GM12872 (cell line): ENCODE data around the gene GBA2.

Experiments used
- TF ChIP-seq, protein P1 (sequence below): IDR thresholded peaks from 3 replicates; pipeline ENCODE4 v1.5.1; 2011; ENCODE audit warnings: low read depth, mild to moderate bottlenecking, low read length, moderate library complexity; ENCODE audit not compliant: insufficient read depth

Gene GBA2

DNA sequence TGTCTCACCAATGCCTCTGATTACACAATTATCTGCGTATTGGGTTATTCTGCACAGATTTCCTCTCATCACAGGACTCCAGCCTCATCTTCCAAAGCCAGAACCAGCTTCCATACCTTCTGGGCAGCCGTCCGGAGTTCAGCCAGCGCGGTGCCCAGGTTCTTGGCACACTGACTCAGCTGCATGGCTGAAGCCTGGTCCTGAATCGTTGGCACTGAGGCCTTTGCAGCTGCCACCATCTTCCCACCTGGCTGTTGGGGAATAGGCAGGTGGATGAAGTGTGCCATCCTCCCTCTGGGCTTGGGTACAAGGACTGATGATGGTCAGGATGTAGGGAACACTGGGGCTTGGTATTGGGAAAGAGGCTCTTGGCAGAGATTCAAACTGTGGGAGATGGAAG, 34.9 kb downstream of the GBA2 start:
- TF ChIP-seq, protein P1, sequence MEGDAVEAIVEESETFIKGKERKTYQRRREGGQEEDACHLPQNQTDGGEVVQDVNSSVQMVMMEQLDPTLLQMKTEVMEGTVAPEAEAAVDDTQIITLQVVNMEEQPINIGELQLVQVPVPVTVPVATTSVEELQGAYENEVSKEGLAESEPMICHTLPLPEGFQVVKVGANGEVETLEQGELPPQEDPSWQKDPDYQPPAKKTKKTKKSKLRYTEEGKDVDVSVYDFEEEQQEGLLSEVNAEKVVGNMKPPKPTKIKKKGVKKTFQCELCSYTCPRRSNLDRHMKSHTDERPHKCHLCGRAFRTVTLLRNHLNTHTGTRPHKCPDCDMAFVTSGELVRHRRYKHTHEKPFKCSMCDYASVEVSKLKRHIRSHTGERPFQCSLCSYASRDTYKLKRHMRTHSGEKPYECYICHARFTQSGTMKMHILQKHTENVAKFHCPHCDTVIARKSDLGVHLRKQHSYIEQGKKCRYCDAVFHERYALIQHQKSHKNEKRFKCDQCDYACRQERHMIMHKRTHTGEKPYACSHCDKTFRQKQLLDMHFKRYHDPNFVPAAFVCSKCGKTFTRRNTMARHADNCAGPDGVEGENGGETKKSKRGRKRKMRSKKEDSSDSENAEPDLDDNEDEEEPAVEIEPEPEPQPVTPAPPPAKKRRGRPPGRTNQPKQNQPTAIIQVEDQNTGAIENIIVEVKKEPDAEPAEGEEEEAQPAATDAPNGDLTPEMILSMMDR = no peak

DNA sequence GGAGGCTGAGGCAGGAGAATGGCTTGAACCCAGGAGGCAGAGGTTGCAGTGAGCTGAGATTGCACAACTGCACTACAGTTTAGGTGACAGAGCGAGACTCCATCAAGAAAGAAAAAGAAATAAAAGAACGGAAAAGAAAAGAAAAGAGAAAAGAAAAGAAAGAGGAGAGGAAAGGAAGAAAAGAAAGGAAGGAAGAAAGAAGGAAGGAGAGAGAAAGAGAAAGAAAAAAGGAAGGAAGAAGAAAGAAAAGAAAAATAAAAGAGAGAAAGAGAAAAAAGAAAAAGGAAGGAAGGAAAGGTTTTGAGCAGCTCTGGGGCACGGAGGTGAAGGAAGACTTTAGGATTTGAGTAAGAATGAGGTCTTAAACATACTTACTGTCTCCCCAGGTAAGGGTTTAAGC, 35.5 kb downstream of the GBA2 start:
- TF ChIP-seq, protein P1 = no peak

DNA sequence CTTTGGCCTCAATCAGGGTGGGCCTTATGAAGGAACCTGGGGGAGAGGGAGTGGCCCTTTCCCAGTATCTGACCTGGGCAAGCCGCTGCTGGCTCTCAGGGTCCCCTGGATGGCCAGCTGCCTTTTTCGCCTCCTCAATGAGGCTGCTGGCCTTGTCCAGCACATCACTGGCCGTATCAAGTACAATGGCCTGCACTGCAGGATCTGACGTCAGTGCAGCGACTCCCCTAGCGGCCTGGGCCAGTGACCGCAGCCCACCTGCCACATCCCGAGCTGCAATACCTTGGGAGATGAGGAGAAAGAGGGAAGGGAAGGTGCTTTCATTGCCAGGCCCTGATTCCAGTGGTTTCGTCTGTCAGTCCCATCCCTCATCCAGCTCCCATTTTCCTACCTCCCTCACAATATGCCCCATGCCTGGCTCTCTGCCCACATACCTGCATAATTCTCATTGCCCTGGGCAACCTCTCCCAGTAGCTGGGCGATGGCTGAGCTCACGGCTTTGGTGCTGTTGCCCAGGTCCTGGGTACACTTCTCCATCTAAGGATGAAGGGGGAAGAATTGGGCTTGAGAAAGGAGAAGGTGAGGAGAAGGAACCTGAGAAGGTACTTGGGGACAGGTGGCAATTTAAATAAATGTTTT, 36.1 kb downstream of the GBA2 start:
- TF ChIP-seq, protein P1 = no peak

DNA sequence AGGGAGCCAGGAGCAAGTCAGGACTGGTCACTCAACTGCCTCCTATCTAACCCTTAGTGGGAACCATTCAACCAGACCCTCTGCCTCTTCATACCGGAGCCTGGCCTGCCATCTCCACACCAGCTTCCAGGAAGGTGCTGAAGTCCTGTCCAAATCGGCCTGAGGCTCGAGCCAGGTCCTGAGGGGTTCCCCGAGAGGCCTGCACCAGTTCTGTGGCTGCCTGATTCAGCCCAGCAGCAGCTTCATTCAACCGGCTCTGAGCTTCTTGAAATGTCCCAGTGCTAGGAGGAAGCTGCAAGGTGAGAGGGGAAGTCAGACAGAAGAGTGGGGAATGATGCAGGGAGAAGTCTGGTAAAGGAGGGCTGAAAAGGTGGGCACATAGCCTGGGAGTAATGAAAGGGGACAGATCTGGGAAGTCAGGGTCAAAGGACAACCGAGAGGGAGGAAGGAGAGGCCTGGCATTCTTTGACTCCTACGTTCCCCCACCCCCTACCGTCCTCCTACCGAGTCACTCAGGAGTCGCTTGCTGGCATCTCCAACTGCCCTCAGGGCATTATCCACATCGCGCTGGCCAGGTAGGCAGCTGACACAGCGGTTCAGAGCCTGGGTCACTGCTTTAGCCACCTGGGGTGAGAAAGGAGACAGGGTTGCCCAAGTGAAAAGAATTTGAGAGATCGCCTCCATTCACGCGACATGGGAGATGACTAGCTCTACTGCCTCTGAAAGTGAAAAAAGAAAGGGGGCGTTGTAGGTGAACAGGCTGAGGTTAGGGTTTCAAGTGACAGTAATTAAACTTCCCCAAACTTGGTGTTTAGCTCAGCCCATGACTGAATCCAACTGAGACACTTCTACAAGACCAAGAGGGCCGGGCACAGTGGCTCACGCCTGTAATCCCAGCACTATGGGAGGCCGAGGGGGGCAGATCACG, 37.3 kb downstream of the GBA2 start:
- TF ChIP-seq, protein P1 = no peak

DNA sequence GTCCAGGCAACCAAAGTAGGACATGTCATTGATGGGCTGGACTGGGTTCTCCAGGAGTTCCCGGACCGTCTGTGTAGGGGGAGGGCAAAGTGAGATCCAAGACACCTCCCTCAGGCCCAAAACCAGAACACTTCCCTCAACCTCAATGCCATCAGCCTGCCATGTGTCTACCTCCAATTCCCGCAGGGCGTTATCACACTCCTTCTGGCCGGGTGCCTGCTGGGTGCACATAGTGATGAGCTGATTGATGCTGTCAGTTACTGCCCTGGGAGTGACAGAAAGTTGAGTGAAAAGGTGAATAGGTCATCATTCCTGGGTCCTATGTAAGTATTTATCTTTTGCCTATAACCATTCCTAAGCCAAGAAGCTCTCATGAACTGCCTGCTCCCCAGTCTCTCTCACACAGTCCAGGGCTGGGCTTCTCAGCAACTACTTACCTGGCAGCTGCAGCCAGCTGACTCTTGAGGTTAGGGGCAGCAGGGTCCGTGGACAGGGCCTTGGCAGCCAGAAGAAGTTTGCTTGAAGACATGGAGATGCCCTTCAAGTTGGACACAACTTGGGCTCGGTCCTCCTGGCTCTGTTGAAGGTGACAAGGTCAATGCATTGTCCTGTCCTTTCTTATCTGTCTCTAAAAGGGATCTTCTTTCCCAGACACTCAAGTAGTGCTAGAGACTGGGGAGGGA, 38.1 kb downstream of the GBA2 start:
- TF ChIP-seq, protein P1 = no peak

DNA sequence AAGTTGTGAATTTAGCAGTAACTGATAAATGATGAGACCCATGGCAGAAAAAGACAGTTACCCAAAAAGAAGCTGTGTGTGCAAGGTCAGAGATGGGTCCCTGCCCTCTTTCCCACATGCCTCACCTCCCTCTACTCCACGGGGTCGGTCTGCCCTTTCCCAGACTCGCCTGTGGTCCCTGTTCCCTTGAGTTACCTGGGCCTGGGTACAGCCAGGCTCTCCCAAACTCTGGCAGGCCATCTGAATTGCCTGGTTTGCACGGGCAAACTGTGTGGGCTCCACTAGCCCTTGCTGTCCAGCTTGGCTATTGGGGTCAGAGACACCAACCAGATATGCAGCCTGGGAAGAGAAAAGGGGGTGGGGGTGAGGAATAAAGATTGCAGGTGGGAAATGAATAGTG, 40.9 kb downstream of the GBA2 start:
- TF ChIP-seq, protein P1 = no peak

DNA sequence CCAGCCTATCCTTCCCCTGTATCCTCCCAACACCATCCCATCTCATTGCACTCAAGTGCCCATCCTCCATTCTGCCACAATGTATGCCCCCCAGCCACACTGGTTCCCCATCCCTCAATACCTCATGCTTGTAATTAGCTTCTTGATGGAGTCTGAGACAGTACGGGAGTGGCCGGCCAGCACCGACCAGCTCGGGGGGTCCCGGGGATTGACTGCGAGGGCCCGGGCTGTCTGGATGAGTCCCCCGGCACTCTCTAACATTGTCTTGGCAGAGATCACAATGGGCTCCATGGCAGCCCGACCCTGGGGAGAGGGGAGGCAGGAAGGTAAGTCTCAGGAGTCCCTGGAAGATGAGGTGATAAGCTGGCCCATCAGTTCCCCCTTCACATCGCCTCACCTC, 42.1 kb downstream of the GBA2 start:
- TF ChIP-seq, protein P1 = no peak
